Fibroblast of lung (primary cell): ENCODE results near the gene POMGNT1.

ENCODE experiments used
- CTCF ChIP-seq, 2 donors: IDR thresholded peaks in 1 of 2; conservative IDR thresholded peaks in 1 of 2; 1 replicate in 1 of 2; 2 replicates in 1 of 2; pipeline ENCODE4 v1.5.1; 2011 to 2012; ENCODE audit warnings: low read length in 2 of 2, control low read depth in 1 of 2, inconsistent platforms in 1 of 2, low read depth in 1 of 2, mild to moderate bottlenecking in 1 of 2
- EZH2 ChIP-seq: IDR thresholded peaks from 2 replicates; pipeline ENCODE4 v1.5.1; 2012; ENCODE audit warnings: low read length, control low read depth, mild to moderate bottlenecking; ENCODE audit errors: missing control alignments

- TF ChIP-seq CTCF (conservative IDR thresholded peaks at IDR 0.05 in 1 of 2, IDR thresholded peaks at IDR 0.05 in 1 of 2; ENCODE audit: low read depth in 1 of 2, low read length in 2 of 2), result no peak
- no peak for TF ChIP-seq EZH2
These were observed 48.6 kb upstream of the POMGNT1 start for GRCh38 chr1:46246548-46247435.
